Measurements from ENCODE around the gene NHS. TPM values are rescaled to one million over a fixed set of nuclear protein-coding genes. Genes with fewer than 3 reads are reported as not detected.

Gene NHS
- total and polyA plus RNA-seq, 2 of the 13 experiments (the other 11 are each of a cell fraction or from before 2014, with no cell fraction given): 0.02 TPM; not detected in 1

DNA sequence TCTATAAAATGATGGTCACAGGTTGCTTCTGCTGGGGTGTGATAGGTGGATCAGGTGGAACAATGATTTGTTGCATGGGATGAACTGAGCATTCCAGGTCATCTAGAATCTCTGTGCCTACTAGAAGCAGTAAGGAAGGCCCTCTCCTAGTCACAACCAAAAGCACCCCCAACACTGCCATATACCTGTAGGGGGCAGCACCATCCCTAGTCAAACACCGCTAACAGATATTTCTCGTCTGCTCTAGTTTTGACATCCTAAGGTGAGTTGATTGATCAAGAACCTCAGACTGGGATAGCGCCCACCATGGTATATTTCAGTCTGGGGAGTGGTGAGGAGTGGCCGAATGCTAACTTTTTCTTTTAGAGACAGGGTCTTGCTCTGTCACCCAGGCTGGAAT lies 160.2 kb downstream of the NHS start (continued):
- TF ChIP-seq TP53 (CRISPR knock-in tag; conservative IDR thresholded peaks at IDR 0.05): no peak
- no peak for TF ChIP-seq FOXK2 (IDR thresholded peaks at IDR 0.05)
- TF ChIP-seq, protein P1, sequence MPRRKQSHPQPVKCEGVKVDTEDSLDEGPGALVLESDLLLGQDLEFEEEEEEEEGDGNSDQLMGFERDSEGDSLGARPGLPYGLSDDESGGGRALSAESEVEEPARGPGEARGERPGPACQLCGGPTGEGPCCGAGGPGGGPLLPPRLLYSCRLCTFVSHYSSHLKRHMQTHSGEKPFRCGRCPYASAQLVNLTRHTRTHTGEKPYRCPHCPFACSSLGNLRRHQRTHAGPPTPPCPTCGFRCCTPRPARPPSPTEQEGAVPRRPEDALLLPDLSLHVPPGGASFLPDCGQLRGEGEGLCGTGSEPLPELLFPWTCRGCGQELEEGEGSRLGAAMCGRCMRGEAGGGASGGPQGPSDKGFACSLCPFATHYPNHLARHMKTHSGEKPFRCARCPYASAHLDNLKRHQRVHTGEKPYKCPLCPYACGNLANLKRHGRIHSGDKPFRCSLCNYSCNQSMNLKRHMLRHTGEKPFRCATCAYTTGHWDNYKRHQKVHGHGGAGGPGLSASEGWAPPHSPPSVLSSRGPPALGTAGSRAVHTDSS (CRISPR knock-in tag; conservative IDR thresholded peaks at IDR 0.05): no peak

DNA sequence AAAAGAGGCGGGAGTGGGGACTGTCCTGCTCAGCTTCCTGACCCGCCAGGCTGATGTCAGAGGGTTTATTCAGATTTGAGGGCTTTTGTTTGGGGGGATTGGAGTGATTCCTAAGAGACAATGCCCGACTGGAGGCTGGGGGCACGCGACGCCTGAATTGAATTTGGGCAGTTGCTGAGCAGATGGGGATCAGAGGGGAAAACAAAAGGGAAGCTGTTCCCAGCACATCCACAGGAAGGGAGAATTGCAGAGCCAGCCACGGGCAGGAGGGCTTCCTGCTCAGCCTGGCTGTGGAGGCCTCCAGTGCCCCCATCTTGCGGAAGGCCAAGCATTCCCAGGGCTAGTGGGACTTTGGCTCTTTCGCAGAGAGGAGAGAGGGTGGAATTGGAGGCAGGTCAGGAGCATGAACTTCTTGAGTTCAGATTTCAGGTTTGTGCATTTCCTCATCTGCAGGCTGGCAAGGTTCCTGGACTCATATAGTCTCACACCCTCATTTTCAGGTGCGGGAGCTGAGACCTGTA lies 162.8 kb downstream of the NHS start:
- intact Hi-C loops (cut with micrococcal nuclease; ENCODE audit: unreplicated experiment) (no loop called here), in situ Hi-C loops (cut with HindIII; ENCODE audit: extremely low pct_ligation_motif_present, low pct_unique_long_range_greater_than_20kb) (loop anchor here (5.0 kb wide), 1 partner anchor 150 kb away; no protein-coding TSS in a partner anchor)
- POLR2A ChIA-PET: no interaction called here
- H3K27me3 ChIP-seq (ENCODE audit: control insufficient read depth in 1 of 2, insufficient read depth in 2 of 2, low read length in 2 of 2): no peaks in the 10 kb centered on the region
- 71% methylated on average over 5 of the region's 10 CpGs for WGBS (ENCODE audit: low lambda C conversion rate)
- H3K4me2 ChIP-seq (ENCODE audit: low read depth, low read length): no peak overlapping the region
- no peak overlapping the region for H3K4me3 ChIP-seq (replicated peaks in 1 of 3; ENCODE audit: insufficient read depth in 1 of 3, low read depth in 2 of 3, low read length in 3 of 3)
- H3K9ac ChIP-seq (ENCODE audit: insufficient read depth, low read depth, low read length): no peak overlapping the region
- FAIRE-seq (no peak), ATAC-seq (no peak), DNase-seq (ENCODE audit: low spot score) (no peak)
- no peaks in the 10 kb centered on the region for H3K79me2 ChIP-seq (ENCODE audit: insufficient read depth, low read length)
- no peak overlapping the region for H2AFZ ChIP-seq (ENCODE audit: low read length)
- no peak overlapping the region for H3K27ac ChIP-seq (ENCODE audit: extremely low read length, insufficient read depth, low read length)
- H4K20me1 ChIP-seq (ENCODE audit: insufficient read depth, low read length): no peaks in the 10 kb centered on the region
- no TSS peak for BruUV-seq (replicated peaks)
- no peaks in the 10 kb centered on the region for H3K36me3 ChIP-seq (replicated peaks in 1 of 2; ENCODE audit: control insufficient read depth in 1 of 2, insufficient read depth in 2 of 2, low read length in 2 of 2)
- no peaks in the 10 kb centered on the region for H3K9me3 ChIP-seq (ENCODE audit: low read length)
- CTCF ChIA-PET (ENCODE audit: low intra/inter-chr PET ratio, low total read pairs): no interaction called here
- no peaks in the 10 kb centered on the region for H3K4me1 ChIP-seq (ENCODE audit: insufficient read depth, low read length)
- TF ChIP-seq NFIB (CRISPR knock-in tag; IDR thresholded peaks at IDR 0.05; ENCODE audit: borderline replicate concordance): no peak
- TF ChIP-seq ZNF747 (CRISPR knock-in tag; IDR thresholded peaks at IDR 0.05; ENCODE audit: borderline replicate concordance): no peak
- TF ChIP-seq ZNF260 (CRISPR knock-in tag; IDR thresholded peaks at IDR 0.05; ENCODE audit: borderline replicate concordance, low read depth): no peak
- no peak for TF ChIP-seq KMT2B (CRISPR knock-in tag; IDR thresholded peaks at IDR 0.05)
- no peak for TF ChIP-seq MEIS1 (CRISPR knock-in tag; IDR thresholded peaks at IDR 0.05; ENCODE audit: borderline replicate concordance)
- no peak for TF ChIP-seq HIC2 (CRISPR knock-in tag; IDR thresholded peaks at IDR 0.05; ENCODE audit: low read depth)
- TF ChIP-seq, protein P2, sequence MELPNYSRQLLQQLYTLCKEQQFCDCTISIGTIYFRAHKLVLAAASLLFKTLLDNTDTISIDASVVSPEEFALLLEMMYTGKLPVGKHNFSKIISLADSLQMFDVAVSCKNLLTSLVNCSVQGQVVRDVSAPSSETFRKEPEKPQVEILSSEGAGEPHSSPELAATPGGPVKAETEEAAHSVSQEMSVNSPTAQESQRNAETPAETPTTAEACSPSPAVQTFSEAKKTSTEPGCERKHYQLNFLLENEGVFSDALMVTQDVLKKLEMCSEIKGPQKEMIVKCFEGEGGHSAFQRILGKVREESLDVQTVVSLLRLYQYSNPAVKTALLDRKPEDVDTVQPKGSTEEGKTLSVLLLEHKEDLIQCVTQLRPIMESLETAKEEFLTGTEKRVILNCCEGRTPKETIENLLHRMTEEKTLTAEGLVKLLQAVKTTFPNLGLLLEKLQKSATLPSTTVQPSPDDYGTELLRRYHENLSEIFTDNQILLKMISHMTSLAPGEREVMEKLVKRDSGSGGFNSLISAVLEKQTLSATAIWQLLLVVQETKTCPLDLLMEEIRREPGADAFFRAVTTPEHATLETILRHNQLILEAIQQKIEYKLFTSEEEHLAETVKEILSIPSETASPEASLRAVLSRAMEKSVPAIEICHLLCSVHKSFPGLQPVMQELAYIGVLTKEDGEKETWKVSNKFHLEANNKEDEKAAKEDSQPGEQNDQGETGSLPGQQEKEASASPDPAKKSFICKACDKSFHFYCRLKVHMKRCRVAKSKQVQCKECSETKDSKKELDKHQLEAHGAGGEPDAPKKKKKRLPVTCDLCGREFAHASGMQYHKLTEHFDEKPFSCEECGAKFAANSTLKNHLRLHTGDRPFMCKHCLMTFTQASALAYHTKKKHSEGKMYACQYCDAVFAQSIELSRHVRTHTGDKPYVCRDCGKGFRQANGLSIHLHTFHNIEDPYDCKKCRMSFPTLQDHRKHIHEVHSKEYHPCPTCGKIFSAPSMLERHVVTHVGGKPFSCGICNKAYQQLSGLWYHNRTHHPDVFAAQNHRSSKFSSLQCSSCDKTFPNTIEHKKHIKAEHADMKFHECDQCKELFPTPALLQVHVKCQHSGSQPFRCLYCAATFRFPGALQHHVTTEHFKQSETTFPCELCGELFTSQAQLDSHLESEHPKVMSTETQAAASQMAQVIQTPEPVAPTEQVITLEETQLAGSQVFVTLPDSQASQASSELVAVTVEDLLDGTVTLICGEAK (IDR thresholded peaks at IDR 0.05): no peak
- TF ChIP-seq, protein P2 (CRISPR knock-in tag; IDR thresholded peaks at IDR 0.05): no peak
